ENCODE measurements around the gene LGALS4. TPM values are rescaled to one million over a fixed set of nuclear protein-coding genes. Genes with fewer than 3 reads are reported as not detected.
"Not testable (repeated sequence)": the region's sequence is repeated elsewhere in the genome, so short reads cannot be mapped to it uniquely, and the experiment has no call there.

Gene LGALS4
- total RNA-seq, 1 donor from 2014 or later = 4.5 TPM

DNA sequence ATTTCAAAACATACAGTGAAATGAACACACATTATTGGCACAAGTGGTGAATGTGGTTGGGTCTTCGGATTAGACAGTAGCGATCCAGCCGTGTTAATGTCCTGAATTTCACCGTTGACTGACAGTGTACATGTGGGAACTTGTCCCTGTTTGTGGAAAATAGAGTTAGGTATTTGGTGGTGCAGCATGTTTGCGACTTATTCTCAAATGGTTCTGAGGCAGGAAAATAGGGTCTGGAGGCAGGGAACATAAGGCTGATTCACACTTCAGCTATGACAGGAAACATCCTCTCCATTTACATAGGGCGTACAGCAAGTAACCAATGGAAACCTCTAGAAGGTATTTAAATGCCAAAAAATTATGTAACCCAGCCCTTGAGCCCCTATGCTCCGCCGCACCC, 19.6 kb downstream of the LGALS4 start:
- Mint-ChIP-seq H3K4me1 (peaks cover 6% of the 10 kb centered on the region), H3K9me3 (no peaks in the 10 kb centered on the region), H3K4me3 (peak overlapping the region; percentile 71), H3K27me3 (no peaks in the 10 kb centered on the region), H3K36me3 (ENCODE audit: low read depth) (no peaks in the 10 kb centered on the region), H3K27ac (no peak overlapping the region)
- ChIA-PET POLR2A (interaction anchor here (0.6 to 1.7 kb wide), 14 partner anchors 24 to 419 kb away, joined by 3 to 16 read pairs (median 4); partner anchors contain the start of genes ECH1, EIF3K, MAP4K1 and MRPS12), CTCF (interaction anchor here (0.8 to 1.3 kb wide), 4 partner anchors 24 to 390 kb away, joined by 3 to 5 read pairs (median 3); partner anchors contain the start of genes FAM98C, MRPS12 and SARS2)
- TF ChIP-seq, protein P1, sequence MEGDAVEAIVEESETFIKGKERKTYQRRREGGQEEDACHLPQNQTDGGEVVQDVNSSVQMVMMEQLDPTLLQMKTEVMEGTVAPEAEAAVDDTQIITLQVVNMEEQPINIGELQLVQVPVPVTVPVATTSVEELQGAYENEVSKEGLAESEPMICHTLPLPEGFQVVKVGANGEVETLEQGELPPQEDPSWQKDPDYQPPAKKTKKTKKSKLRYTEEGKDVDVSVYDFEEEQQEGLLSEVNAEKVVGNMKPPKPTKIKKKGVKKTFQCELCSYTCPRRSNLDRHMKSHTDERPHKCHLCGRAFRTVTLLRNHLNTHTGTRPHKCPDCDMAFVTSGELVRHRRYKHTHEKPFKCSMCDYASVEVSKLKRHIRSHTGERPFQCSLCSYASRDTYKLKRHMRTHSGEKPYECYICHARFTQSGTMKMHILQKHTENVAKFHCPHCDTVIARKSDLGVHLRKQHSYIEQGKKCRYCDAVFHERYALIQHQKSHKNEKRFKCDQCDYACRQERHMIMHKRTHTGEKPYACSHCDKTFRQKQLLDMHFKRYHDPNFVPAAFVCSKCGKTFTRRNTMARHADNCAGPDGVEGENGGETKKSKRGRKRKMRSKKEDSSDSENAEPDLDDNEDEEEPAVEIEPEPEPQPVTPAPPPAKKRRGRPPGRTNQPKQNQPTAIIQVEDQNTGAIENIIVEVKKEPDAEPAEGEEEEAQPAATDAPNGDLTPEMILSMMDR (IDR thresholded peaks at IDR 0.05) = no peak
- ATAC-seq (ENCODE audit: low read depth) = no peak
- DNase-seq = no peak
- intact Hi-C loops (cut with micrococcal nuclease) = no loop called here

DNA sequence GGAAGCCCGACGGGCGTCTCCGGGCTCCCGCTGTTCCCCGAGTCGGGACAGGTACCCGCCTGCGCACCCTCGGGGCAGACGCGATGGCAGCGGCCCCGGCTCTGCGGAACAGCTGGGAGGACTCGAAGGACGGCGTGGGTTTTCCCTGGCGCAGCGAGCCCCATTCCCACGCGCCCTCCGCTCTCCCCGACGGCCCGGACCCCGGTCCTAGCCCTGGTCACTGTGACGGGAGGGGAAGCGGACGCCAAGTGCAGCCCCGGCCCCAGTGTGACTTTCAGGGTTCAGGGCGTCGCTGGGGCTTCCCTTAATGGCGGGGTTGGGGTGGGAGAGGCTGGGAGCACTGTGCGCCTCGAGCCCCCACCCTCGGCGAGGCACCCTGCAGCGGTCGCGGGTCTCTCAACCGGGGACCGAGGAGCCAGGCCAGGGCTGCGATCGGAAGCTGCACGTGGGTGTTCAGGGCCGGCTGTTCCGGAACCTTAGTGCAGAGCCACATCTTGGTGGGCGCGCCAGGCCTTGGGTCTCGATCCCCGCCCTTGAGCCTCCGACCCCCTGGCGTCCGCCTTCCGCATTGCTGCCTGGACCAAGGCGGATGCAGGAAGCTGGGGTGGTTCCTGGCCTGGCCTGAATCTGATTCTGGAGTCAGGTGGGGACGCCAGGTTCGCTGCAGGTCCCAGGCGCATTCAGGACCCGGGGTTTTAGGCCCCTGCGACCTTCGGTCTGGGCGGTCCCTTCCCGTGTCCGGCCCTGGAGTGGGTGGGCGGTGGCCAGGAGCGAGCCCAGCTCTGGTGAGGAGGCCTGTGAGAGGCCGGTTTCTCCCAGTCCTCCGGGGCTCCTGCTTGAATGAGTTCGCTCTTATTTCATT, 20.3 kb downstream of the LGALS4 start:
- ChIA-PET POLR2A (interaction anchor here (0.6 to 1.7 kb wide), 12 partner anchors 23 to 418 kb away, joined by 3 to 16 read pairs (median 4); partner anchors contain the start of genes ECH1, EIF3K, MAP4K1 and MRPS12), CTCF (interaction anchor here (0.8 to 1.3 kb wide), 4 partner anchors 23 to 390 kb away, joined by 3 to 5 read pairs (median 3); partner anchors contain the start of genes FAM98C, MRPS12 and SARS2)
- ATAC-seq (ENCODE audit: low read depth) = peak; percentile 76
- Mint-ChIP-seq H3K9me3 (no peaks in the 10 kb centered on the region), H3K4me3 (peak overlapping the region; percentile 71), H3K36me3 (ENCODE audit: low read depth) (no peaks in the 10 kb centered on the region), H3K27me3 (no peaks in the 10 kb centered on the region), H3K27ac (no peak overlapping the region), H3K4me1 (peaks cover 6% of the 10 kb centered on the region)
- DNase-seq = peak; percentile 63
- TF ChIP-seq, protein P1 (IDR thresholded peaks at IDR 0.05) = no peak
- intact Hi-C loops (cut with micrococcal nuclease) = no loop called here

DNA sequence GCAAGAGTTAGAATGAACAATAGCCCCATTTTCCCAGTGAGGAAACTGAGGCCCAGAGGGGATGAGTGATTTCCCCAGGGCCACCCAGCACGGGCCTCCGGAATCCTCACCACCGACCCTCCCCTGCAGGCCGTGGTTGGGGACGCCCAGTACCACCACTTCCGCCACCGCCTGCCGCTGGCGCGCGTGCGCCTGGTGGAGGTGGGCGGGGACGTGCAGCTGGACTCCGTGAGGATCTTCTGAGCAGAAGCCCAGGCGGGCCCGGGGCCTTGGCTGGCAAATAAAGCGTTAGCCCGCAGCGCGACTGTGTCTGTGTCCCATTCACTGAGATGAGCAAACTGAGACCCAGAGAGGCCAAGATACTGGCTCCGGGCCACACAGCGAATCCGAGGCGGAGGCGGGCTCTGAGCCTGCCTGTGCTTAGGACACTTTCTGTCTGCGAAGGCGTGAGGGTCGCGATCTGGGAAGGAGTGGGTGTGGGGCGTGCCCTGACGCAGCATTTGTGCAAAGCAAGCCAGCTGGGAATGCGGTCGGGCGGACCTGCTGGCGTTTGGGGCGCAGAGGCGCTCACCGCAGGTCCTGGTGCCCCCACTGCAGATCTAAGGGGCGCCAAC, 21.2 kb downstream of the LGALS4 start:
- POLR2A ChIA-PET = interaction anchor here (1.7 kb wide), 1 partner anchor 22 kb away, joined by 13 read pairs; no protein-coding TSS in a partner anchor
- H3K4me1 Mint-ChIP-seq; H3K27ac Mint-ChIP-seq; H3K9me3 Mint-ChIP-seq; H3K4me3 Mint-ChIP-seq; CTCF ChIA-PET; DNase-seq; H3K27me3 Mint-ChIP-seq; H3K36me3 Mint-ChIP-seq (ENCODE audit: low read depth); intact Hi-C loops (cut with micrococcal nuclease): not testable (repeated sequence)
- ATAC-seq (ENCODE audit: low read depth) = peak; percentile 85

DNA sequence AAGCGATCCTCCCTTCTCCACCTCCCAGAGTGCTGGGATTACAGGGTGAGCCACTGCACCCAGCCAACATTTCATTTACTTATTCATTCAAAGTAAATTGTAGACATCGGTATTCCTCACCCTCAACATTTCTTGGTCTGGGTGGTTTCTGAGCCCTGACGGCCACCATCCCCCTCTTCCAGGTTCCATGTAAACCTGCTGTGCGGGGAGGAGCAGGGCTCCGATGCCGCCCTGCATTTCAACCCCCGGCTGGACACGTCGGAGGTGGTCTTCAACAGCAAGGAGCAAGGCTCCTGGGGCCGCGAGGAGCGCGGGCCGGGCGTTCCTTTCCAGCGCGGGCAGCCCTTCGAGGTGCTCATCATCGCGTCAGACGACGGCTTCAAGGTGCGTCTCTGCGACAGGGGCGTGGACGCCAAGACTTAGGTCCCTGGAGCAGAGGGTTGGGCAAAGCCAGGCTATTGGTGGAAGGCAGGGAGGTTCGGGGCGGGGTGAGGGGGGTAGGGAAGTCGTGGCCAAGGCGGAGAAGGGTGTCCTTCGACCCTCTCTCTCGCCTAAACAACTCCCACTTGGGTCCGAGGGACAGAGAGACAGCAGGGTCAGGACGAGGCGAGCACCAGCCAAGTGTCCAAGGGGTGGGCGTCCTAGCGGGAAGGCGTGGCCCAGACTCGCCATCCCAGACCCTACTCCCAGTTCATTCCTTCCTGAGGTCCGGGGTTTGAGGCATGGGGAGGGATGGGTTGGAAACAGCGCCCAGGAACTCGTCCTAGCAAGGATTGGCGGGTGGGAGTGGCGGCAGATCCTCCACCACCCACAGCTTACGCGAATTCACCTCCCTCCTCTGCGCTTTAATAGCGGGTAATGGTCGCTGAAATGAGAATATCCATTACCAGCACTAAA, 22.0 kb downstream of the LGALS4 start:
- DNase-seq; H3K27me3 Mint-ChIP-seq; intact Hi-C loops (cut with micrococcal nuclease); CTCF ChIA-PET; ATAC-seq (ENCODE audit: low read depth); POLR2A ChIA-PET; H3K9me3 Mint-ChIP-seq; H3K4me3 Mint-ChIP-seq; H3K4me1 Mint-ChIP-seq; H3K27ac Mint-ChIP-seq; H3K36me3 Mint-ChIP-seq (ENCODE audit: low read depth): not testable (repeated sequence)

DNA sequence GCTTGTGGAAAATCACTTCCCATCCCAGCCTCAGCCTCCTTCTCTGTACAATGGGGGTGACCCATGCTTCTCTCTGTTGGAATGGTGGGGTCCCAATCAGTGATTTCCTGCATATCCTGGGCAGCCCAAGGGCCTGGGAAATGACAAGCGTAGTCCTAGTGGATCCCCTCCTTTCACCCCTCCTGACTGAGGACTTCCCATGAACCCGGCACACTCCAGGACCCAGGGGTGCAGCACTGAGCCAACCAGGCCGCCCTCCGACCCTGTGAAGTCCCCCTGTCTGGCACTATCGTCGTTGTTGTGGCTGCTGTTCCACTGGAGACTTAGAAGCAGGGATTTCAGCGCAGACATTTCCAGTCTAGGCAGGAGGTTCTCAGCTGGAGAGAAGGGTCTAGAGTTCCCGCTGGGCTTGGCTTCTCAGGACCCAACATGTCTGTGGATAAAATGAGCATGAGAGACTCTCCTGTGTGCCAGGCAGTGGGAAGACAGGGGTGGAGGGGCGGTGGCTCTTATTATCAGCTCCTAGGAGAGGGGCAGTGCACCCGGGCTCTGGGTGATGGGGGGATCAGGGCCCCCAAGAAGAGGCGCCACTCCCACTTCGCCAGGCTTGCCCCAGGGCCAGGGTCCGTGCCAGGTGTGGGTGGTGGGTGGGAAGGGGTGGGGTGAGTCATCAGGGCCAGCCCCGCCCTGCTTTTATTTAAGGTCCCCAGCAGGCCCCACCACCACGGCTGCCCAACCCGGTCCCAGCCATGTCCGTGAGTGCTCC, 24.1 kb downstream of the LGALS4 start, which contains the start of gene LGALS7B:
TSS of gene LGALS7B (plus strand) at position 723 of the 766 bp plus-strand sequence. CDS start at position 750, 27 bp downstream.
- no peaks in the 10 kb centered on the region for H3K9me3 Mint-ChIP-seq
- DNase-seq = no peak
- TF ChIP-seq, protein P1 (IDR thresholded peaks at IDR 0.05) = no peak
- H3K4me1 Mint-ChIP-seq = peaks cover 6% of the 10 kb centered on the region
- ChIA-PET CTCF (no interaction called here), POLR2A (no interaction called here)
- H3K4me3 Mint-ChIP-seq = no peak within 1 kb of the TSS
- intact Hi-C loops (cut with micrococcal nuclease) = no loop called here
- H3K27ac Mint-ChIP-seq = no peak within 1 kb of the TSS
- no peaks in the 10 kb centered on the region for H3K27me3 Mint-ChIP-seq
- no peaks in the 10 kb centered on the region for H3K36me3 Mint-ChIP-seq (ENCODE audit: low read depth)
- ATAC-seq (ENCODE audit: low read depth) = no peak
